GM19238 (cell line): ENCODE data around the gene SNCA.

Experiments used
- DNase-seq: peaks from one replicate; pipeline ENCODE4 v3.0.0; 2011; ENCODE audit warnings: low spot score; ENCODE audit not compliant: insufficient read length

The SNCA gene

GRCh38 chr4:89754531-89754930 is 82.4 kb downstream of the SNCA start:
- DNase-seq, result no peak

- DNase-seq, result no peak
Measured at GRCh38 chr4:89753601-89754066, 83.3 kb downstream of the SNCA start.

GRCh38 chr4:89752932-89753598 is 83.9 kb downstream of the SNCA start:
- no peak for DNase-seq

GRCh38 chr4:89751416-89751815 is 85.5 kb downstream of the SNCA start:
- DNase-seq, result no peak

GRCh38 chr4:89746377-89746776 is 90.6 kb downstream of the SNCA start:
- no peak for DNase-seq

- no peak for DNase-seq
Measured at GRCh38 chr4:89745708-89746107, 91.3 kb downstream of the SNCA start.

GRCh38 chr4:89744914-89745313 is 92.0 kb downstream of the SNCA start:
- no peak for DNase-seq

- DNase-seq, result no peak
Measured at GRCh38 chr4:89741768-89742167, 95.2 kb downstream of the SNCA start.

GRCh38 chr4:89739311-89739988 is 97.5 kb downstream of the SNCA start:
- no peak for DNase-seq

- DNase-seq, result no peak
Measured at GRCh38 chr4:89737888-89738287, 99.1 kb downstream of the SNCA start.

GRCh38 chr4:89733946-89734345 is 103.0 kb downstream of the SNCA start:
- DNase-seq, result no peak

GRCh38 chr4:89727238-89727637 is 109.7 kb downstream of the SNCA start:
- no peak for DNase-seq

GRCh38 chr4:89725268-89725667 is 111.7 kb downstream of the SNCA start:
- DNase-seq, result no peak

- no peak for DNase-seq
Measured at GRCh38 chr4:89724716-89725115, 112.2 kb downstream of the SNCA start.

- DNase-seq, result no peak
Measured at GRCh38 chr4:89723096-89723495, 113.9 kb downstream of the SNCA start.

GRCh38 chr4:89722517-89722916 is 114.4 kb downstream of the SNCA start:
- DNase-seq, result no peak

GRCh38 chr4:89720981-89721380 is 116.0 kb downstream of the SNCA start:
- DNase-seq, result no peak

GRCh38 chr4:89719536-89720090 is 117.3 kb downstream of the SNCA start:
- no peak for DNase-seq

- DNase-seq, result no peak
Measured at GRCh38 chr4:89716893-89717292, 120.1 kb downstream of the SNCA start.

- no peak for DNase-seq
Measured at GRCh38 chr4:89715631-89716030, 121.3 kb downstream of the SNCA start.

GRCh38 chr4:89712827-89713226 is 124.1 kb downstream of the SNCA start:
- no peak for DNase-seq

GRCh38 chr4:89712141-89712540 is 124.8 kb downstream of the SNCA start:
- no peak for DNase-seq

- DNase-seq, result no peak
Measured at GRCh38 chr4:89708903-89709421, 128.0 kb downstream of the SNCA start.
